HepG2 (cell line): ENCODE measurements around the gene IL2RA.

Source experiments
- CAMTA2 ChIP-seq: sonication (generic); formaldehyde crosslinking; IDR thresholded peaks from 2 replicates; pipeline ENCODE4 v1.4.0; 2020; ENCODE audit warnings: mild to moderate bottlenecking, missing genetic modification reagents, borderline replicate concordance
- CREB1 ChIP-seq, 2 experiments: fragments of 450-650 bp in 1 of 2; IDR thresholded peaks; 2 replicates each; pipeline ENCODE4 v1.6.1; 2016 to 2017; ENCODE audit warnings: control low read depth in 1 of 2, mild to moderate bottlenecking in 1 of 2, missing compliant biosample characterization in 1 of 2, missing genetic modification characterization in 1 of 2
- CTCF ChIP-seq: sonication (generic); formaldehyde crosslinking; IDR thresholded peaks from 2 replicates; pipeline ENCODE4 v1.5.0; 2020; ENCODE audit warnings: mild to moderate bottlenecking, missing genetic modification reagents, moderate library complexity
- ELF1 ChIP-seq: sonication (generic); formaldehyde crosslinking; IDR thresholded peaks from 2 replicates; pipeline ENCODE4 v1.4.0; 2020; ENCODE audit warnings: missing genetic modification reagents
- MZF1 ChIP-seq: sonication (generic); formaldehyde crosslinking; IDR thresholded peaks from 2 replicates; pipeline ENCODE4 v1.8.1; 2023; ENCODE audit warnings: mild to moderate bottlenecking, missing genetic modification reagents, borderline replicate concordance
- PBX3 ChIP-seq: sonication (generic); formaldehyde crosslinking; IDR thresholded peaks from 2 replicates; pipeline ENCODE4 v1.8.1; 2023; ENCODE audit warnings: missing genetic modification reagents, inconsistent platforms, borderline replicate concordance
- POLR2A ChIP-seq, 2 experiments: IDR thresholded peaks; 2 replicates each; pipeline ENCODE4 v1.6.1; 2011; ENCODE audit warnings: low read depth in 2 of 2, low read length in 2 of 2, mild to moderate bottlenecking in 1 of 2, moderate library complexity in 1 of 2; ENCODE audit not compliant: insufficient read depth in 1 of 2
- SAFB2 ChIP-seq: sonication (generic); formaldehyde crosslinking; IDR thresholded peaks from 2 replicates; pipeline ENCODE4 v1.5.1; 2020; ENCODE audit warnings: missing genetic modification reagents, low read depth, mild to moderate bottlenecking, borderline replicate concordance
- ZBTB38 ChIP-seq: sonication (generic); formaldehyde crosslinking; IDR thresholded peaks from 2 replicates; pipeline ENCODE4 v1.5.1; 2020; ENCODE audit warnings: mild to moderate bottlenecking, missing genetic modification reagents
- ZFP36 ChIP-seq: fragments of 150-350 bp; IDR thresholded peaks from 2 replicates; pipeline ENCODE4 v1.6.1; 2018; ENCODE audit warnings: borderline replicate concordance, low read length, low read depth; ENCODE audit not compliant: partially characterized antibody
- ZNF124 ChIP-seq: sonication (generic); formaldehyde crosslinking; IDR thresholded peaks from 2 replicates; pipeline ENCODE4 v1.4.0; 2020; ENCODE audit warnings: missing genetic modification reagents
- ZNF205 ChIP-seq: IDR thresholded peaks from 2 replicates; pipeline ENCODE4 v1.6.1; 2018; ENCODE audit warnings: missing biosample characterization, missing genetic modification reagents
- ZNF329 ChIP-seq: sonication (generic); formaldehyde crosslinking; IDR thresholded peaks from 2 replicates; pipeline ENCODE4 v1.9.0; 2021; ENCODE audit warnings: low read depth, mild to moderate bottlenecking, missing genetic modification reagents

GRCh38 chr10:5991708-5992107, 70.5 kb downstream of the IL2RA start:
- TF ChIP-seq CTCF (CRISPR knock-in tag) (no peak), ZBTB38 (CRISPR knock-in tag) (no peak), MZF1 (no peak), ZNF124 (CRISPR knock-in tag) (no peak), CAMTA2 (CRISPR knock-in tag) (no peak), ZNF205 (no peak), ZFP36 (no peak), PBX3 (CRISPR knock-in tag) (no peak), ZNF329 (no peak), POLR2A (IDR thresholded peaks at IDR 0.05; ENCODE audit: insufficient read depth in 1 of 2, low read depth in 2 of 2, low read length in 2 of 2) (no peak), ELF1 (CRISPR knock-in tag) (no peak), SAFB2 (CRISPR knock-in tag) (no peak), CREB1 (IDR thresholded peaks at IDR 0.05) (no peak), CREB1 (CRISPR knock-in tag; IDR thresholded peaks at IDR 0.05) (no peak)
